PC-3 (cell line): ENCODE data around the gene EFCC1. TPM values are rescaled to one million over a fixed set of nuclear protein-coding genes. Genes with fewer than 3 reads are reported as not detected.

ENCODE experiments used
- ATAC-seq: fragments of 200-7000 bp; cut with Tn5 transposase; 2 replicates; pipeline ENCODE4 v1.9.1; 2020; ENCODE audit warnings: mild to moderate bottlenecking, moderate library complexity
- BruUV-seq: library from RNA; stranded (reverse); fragments of 400-500 nt; replicated peaks from 2 replicates; lab custom pipeline; 2021; lab: Mats Ljungman, UMichigan
- CTCF ChIA-PET: fragments of 300-600 bp; sonication (Branson Sonifier 250); formaldehyde crosslinking; loops from one replicate; lab custom pipeline; 2022; ENCODE audit warnings: antibody characterized with exemption; lab: Charles Lee
- POLR2A ChIA-PET: fragments of 300-600 bp; sonication (Branson Sonifier 250); formaldehyde crosslinking; loops from one replicate; lab custom pipeline; 2022; ENCODE audit warnings: antibody characterized with exemption; ENCODE audit not compliant: unreplicated experiment; lab: Charles Lee
- DNase-seq: peaks from one replicate; pipeline ENCODE4 v3.0.0-alpha.2; 2015
- H2AFZ ChIP-seq: fragments of 300-600 bp; sonication (generic); 2 replicates; pipeline ENCODE4 v1.6.0; 2016; ENCODE audit warnings: antibody characterized with exemption, low read length
- H3F3A ChIP-seq: fragments of 300-600 bp; sonication (generic); one replicate; pipeline ENCODE4 v1.6.0; 2017; ENCODE audit warnings: antibody characterized with exemption, low read length, control low read depth, mild to moderate bottlenecking; ENCODE audit not compliant: unreplicated experiment
- H3K27ac ChIP-seq: fragments of 300-600 bp; sonication (generic); 2 replicates; pipeline ENCODE4 v1.5.1; 2016; ENCODE audit warnings: mild to moderate bottlenecking, low read length
- H3K27me3 ChIP-seq: fragments of 300-600 bp; sonication (generic); 2 replicates; pipeline ENCODE4 v1.6.1; 2016; ENCODE audit warnings: low read length, mixed read lengths
- H3K36me3 ChIP-seq: fragments of 300-600 bp; sonication (generic); 2 replicates; pipeline ENCODE4 v1.6.1; 2016; ENCODE audit warnings: low read depth, mixed run types, low read length, mixed read lengths
- H3K4me1 ChIP-seq: fragments of 300-600 bp; sonication (generic); 2 replicates; pipeline ENCODE4 v1.5.1; 2016; ENCODE audit warnings: low read length; ENCODE audit not compliant: insufficient read depth
- H3K4me2 ChIP-seq: fragments of 300-600 bp; sonication (generic); 2 replicates; pipeline ENCODE4 v1.6.0; 2016; ENCODE audit warnings: low read length
- H3K4me3 ChIP-seq: fragments of 300-600 bp; sonication (generic); 2 replicates; pipeline ENCODE4 v1.5.1; 2016; ENCODE audit warnings: mild to moderate bottlenecking, low read length, mixed read lengths
- H3K79me2 ChIP-seq: fragments of 300-600 bp; sonication (generic); 2 replicates; pipeline ENCODE4 v1.6.1; 2017; ENCODE audit warnings: low read length, mixed read lengths
- H3K9ac ChIP-seq: fragments of 300-600 bp; sonication (generic); 2 replicates; pipeline ENCODE4 v1.6.0; 2016; ENCODE audit warnings: mild to moderate bottlenecking, low read length
- H3K9me2 ChIP-seq: fragments of 300-600 bp; sonication (generic); replicated peaks from 2 replicates; pipeline ENCODE4 v1.6.1; 2016; ENCODE audit warnings: mixed run types, low read length, mixed read lengths
- H3K9me3 ChIP-seq: fragments of 300-600 bp; sonication (generic); 2 replicates; pipeline ENCODE4 v1.6.1; 2016; ENCODE audit warnings: low read length, mixed read lengths
- H4K20me1 ChIP-seq: fragments of 300-600 bp; sonication (generic); 2 replicates; pipeline ENCODE4 v1.6.1; 2016; ENCODE audit warnings: low read length, mixed read lengths
- EZH2 ChIP-seq: fragments of 300-600 bp; sonication (generic); IDR thresholded peaks from one replicate; pipeline ENCODE4 v1.6.1; 2017; ENCODE audit warnings: antibody characterized with exemption, mild to moderate bottlenecking, low read length; ENCODE audit not compliant: unreplicated experiment
- EZH2phosphoT487 ChIP-seq: fragments of 300-600 bp; sonication (generic); IDR thresholded peaks from 2 replicates; pipeline ENCODE4 v1.6.1; 2018; ENCODE audit warnings: mild to moderate bottlenecking, antibody characterized with exemption, low read length, borderline replicate concordance
- intact Hi-C: fragments of 100-400 bp; cut with micrococcal nuclease; formaldehyde crosslinking; loops from 2 replicates; pipeline ENCODE4 v1.9.0; 2023
- total RNA-seq: library from RNA; depleted of rRNA; stranded (reverse); fragments of >200 nt; gene quantifications from 2 replicates; pipeline ENCODE4 v1.2.3, GENCODE V29; 2014
- TF ChIP-seq, protein P1 (sequence below): fragments of 300-600 bp; sonication (generic); conservative IDR thresholded peaks from 2 replicates; pipeline ENCODE4 v1.5.1; 2017; ENCODE audit warnings: antibody characterized with exemption, low read depth, mild to moderate bottlenecking, low read length

Gene EFCC1
- total RNA-seq, 1 experiment from 2014 or later, result not detected

DNA sequence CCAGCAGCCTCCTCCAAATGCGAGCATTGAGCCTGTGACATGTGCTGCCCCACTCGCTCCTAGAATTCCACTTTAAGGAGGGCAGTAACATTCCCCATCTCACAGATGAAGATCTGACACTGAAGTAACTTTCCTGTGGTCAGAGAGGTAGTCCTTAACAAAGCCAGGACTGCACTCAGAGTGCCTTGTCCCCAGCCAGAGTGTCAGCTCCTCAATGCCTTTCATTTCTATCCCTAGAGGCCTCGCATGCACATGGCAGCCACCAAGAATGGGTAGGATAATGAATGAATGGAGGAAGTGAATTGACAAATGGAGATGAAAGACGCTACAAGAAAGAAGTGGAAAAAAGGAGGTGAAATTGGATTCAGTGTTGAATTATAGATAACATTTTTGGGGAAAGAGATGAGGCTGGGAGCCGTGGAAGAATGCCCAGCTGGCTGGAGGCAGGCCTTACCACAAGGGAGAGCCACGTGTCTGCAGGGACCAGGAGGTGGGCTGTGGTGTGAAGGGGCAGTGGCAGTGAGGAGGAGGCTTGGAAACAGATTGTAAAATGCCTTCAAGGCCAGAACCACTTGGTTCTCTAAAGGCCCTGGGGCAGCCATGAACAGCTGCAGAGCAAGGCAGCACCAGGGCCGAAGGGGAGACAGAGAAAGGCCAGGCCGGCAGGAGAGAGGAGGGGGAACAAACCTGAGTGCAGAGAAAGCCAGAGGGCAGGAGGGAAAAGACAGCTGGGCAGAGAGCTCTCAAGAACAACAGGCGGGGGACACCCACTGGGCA lies 17.6 kb upstream of the EFCC1 start:
- H3K4me1 ChIP-seq, result no peaks in the 10 kb centered on the region
- TF ChIP-seq, protein P1, sequence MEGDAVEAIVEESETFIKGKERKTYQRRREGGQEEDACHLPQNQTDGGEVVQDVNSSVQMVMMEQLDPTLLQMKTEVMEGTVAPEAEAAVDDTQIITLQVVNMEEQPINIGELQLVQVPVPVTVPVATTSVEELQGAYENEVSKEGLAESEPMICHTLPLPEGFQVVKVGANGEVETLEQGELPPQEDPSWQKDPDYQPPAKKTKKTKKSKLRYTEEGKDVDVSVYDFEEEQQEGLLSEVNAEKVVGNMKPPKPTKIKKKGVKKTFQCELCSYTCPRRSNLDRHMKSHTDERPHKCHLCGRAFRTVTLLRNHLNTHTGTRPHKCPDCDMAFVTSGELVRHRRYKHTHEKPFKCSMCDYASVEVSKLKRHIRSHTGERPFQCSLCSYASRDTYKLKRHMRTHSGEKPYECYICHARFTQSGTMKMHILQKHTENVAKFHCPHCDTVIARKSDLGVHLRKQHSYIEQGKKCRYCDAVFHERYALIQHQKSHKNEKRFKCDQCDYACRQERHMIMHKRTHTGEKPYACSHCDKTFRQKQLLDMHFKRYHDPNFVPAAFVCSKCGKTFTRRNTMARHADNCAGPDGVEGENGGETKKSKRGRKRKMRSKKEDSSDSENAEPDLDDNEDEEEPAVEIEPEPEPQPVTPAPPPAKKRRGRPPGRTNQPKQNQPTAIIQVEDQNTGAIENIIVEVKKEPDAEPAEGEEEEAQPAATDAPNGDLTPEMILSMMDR, result no peak
- TF ChIP-seq EZH2phosphoT487, result no peak
- TF ChIP-seq EZH2, result no peak
- ChIA-PET POLR2A (no interaction called here), CTCF (no interaction called here)
- H2AFZ ChIP-seq, result no peak overlapping the region
- no peaks in the 10 kb centered on the region for H3F3A ChIP-seq
- H3K9ac ChIP-seq, result no peak overlapping the region
- no peaks in the 10 kb centered on the region for H3K79me2 ChIP-seq
- intact Hi-C loops, result no loop called here
- no peak overlapping the region for H3K27ac ChIP-seq
- DNase-seq, result no peak
- no peaks in the 10 kb centered on the region for H3K27me3 ChIP-seq
- H4K20me1 ChIP-seq, result no peaks in the 10 kb centered on the region
- H3K9me2 ChIP-seq, result no peaks in the 10 kb centered on the region
- no peaks in the 10 kb centered on the region for H3K36me3 ChIP-seq
- no peak for ATAC-seq
- H3K4me3 ChIP-seq, result no peak overlapping the region
- H3K9me3 ChIP-seq, result no peaks in the 10 kb centered on the region
- H3K4me2 ChIP-seq, result no peak overlapping the region
- BruUV-seq, result no TSS peak

DNA sequence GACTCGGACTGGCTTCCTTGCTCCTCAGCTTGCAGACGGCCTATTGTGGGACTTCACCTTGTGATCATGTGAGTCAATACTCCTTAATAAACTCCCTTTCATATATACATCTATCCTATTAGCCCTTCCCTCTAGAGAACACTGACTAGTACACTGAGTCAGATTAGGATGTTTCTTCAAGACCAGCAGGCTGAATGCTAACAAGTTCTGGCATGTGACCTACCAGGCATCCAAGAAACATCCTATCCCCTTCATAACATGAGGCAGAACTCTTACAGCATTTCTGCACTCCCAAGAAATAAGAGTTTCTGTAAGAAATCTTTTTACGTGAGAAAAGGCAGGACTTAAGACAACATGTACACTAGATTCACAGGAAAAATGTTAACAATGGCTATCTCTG lies 16.5 kb upstream of the EFCC1 start:
- POLR2A ChIA-PET, result no interaction called here
- H3K79me2 ChIP-seq, result no peaks in the 10 kb centered on the region
- H3K27ac ChIP-seq, result no peak overlapping the region
- no peak overlapping the region for H3K9ac ChIP-seq
- H3K4me3 ChIP-seq, result no peak overlapping the region
- H4K20me1 ChIP-seq, result no peaks in the 10 kb centered on the region
- H3K36me3 ChIP-seq, result no peaks in the 10 kb centered on the region
- H3K9me3 ChIP-seq, result no peaks in the 10 kb centered on the region
- CTCF ChIA-PET, result no interaction called here
- DNase-seq, result no peak
- ATAC-seq, result no peak
- TF ChIP-seq EZH2 (no peak), EZH2phosphoT487 (no peak)
- TF ChIP-seq, protein P1, result no peak
- no peaks in the 10 kb centered on the region for H3K9me2 ChIP-seq
- intact Hi-C loops, result no loop called here
- H3K27me3 ChIP-seq, result no peaks in the 10 kb centered on the region
- H3K4me2 ChIP-seq, result no peak overlapping the region
- H3F3A ChIP-seq, result no peaks in the 10 kb centered on the region
- no peaks in the 10 kb centered on the region for H3K4me1 ChIP-seq
- no TSS peak for BruUV-seq
- H2AFZ ChIP-seq, result no peak overlapping the region

DNA sequence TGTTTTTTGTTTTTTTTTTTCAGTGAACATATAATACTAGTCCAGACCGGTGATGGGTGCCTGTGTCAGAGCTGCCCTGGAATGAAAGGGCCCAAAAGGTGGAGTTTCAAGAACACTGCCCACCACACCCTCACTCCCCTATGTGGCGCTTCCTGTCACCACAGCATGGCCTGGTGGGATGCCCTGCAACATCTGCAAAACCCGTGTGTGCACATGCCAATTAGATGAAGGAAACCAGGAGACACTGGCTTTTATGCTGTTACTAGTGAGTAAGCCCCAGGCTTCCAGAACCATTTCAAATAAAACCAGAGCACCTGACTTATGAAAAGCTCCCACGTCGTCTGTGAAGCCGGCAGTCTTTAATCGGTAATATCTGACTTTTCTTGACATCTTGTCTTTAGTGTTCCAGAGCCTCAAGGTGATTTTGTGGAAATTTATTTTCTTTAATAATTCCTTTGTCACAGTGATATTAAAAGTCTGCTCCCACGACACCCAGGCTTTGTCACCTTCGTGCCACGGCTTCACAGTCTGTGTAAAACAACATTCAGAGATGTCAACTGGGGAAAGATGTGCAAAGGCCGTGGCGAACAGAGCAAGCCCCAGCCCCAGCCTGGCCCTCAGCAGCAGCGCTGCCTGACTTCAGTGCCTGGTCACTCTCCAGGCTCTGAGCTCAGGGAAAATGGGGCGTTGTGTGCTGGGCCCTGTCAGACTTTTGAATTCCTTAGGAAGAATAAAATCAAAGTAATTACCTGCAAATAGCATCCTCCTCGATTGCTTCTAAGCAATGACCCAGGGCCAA lies 13.6 kb upstream of the EFCC1 start:
- DNase-seq, result no peak
- ChIA-PET CTCF (no interaction called here), POLR2A (no interaction called here)
- no peaks in the 10 kb centered on the region for H3K79me2 ChIP-seq
- H3K9me2 ChIP-seq, result no peaks in the 10 kb centered on the region
- TF ChIP-seq EZH2phosphoT487 (no peak), EZH2 (no peak)
- TF ChIP-seq, protein P1, result no peak
- no peaks in the 10 kb centered on the region for H3K36me3 ChIP-seq
- H3K4me3 ChIP-seq, result no peak overlapping the region
- no peak for ATAC-seq
- H3K9ac ChIP-seq, result no peak overlapping the region
- no peaks in the 10 kb centered on the region for H3K9me3 ChIP-seq
- no peaks in the 10 kb centered on the region for H3F3A ChIP-seq
- no peak overlapping the region for H3K27ac ChIP-seq
- H3K4me1 ChIP-seq, result no peaks in the 10 kb centered on the region
- no peak overlapping the region for H2AFZ ChIP-seq
- no peaks in the 10 kb centered on the region for H3K27me3 ChIP-seq
- H4K20me1 ChIP-seq, result no peaks in the 10 kb centered on the region
- no TSS peak for BruUV-seq
- no peak overlapping the region for H3K4me2 ChIP-seq
- intact Hi-C loops, result no loop called here
